Heart left ventricle (tissue), 13 donors: ENCODE measurements around the gene DIAPH3.

Experiments used
- CTCF ChIP-seq, 12 donors: fragments of 200-600 bp; sonication (generic) in 4 of 12; IDR thresholded peaks; one replicate each; pipeline versions ENCODE4 v1.5.0 to v1.8.0; 2018 to 2022; ENCODE audit warnings: antibody characterized with exemption in 12 of 12, mild to moderate bottlenecking in 5 of 12
- POLR2A ChIP-seq, 2 donors: fragments of 450-650 bp; IDR thresholded peaks; one replicate each; pipeline ENCODE4 v1.6.1; 2017; ENCODE audit warnings: antibody characterized with exemption in 2 of 2, mild to moderate bottlenecking in 2 of 2, moderate library complexity in 2 of 2
- donor health status: ischemic (EF 13 %, LVEDD 7.1; RV severe dilation, severe dysfunction).
- donor health status: DM: no; HTN: yes; CAD: no.
- donor health status: DM: no; HTN: no; CAD: no.
- donor health status: ischemic (EF 25% LVEDD 6.9; RV normal size, moderate dysfunction).
- donor health status: ischemic (EF 25% LVEDD 5.7; RV mildly dilated, moderate dysfunction).
- donor health status: ischemic (EF 35%, LVEDD 5.7; RV mildly dilated, moderate dysfunction).
- donor health status: nonischemic (EF 11% LVEDD 7.7; RV severe dilation, severe dysfunction).
- donor health status: DM: yes; HTN: yes; CAD: no.
- donor health status: PGD.
- donor health status: ischemic (EF 29% LVEDD 5.4; RV normal size, mild dysfunction).
- donor health status: nonischemic (EF 23%, LVEDD 6.1; RV moderate dilation, normal function).

- TF ChIP-seq CTCF (IDR thresholded peaks at IDR 0.05) (no peak), POLR2A (IDR thresholded peaks at IDR 0.05) (no peak)
These were observed 479.6 kb downstream of the DIAPH3 start for GRCh38 chr13:59684105-59684504.
